Measurements from ENCODE around the gene ZC3H18.

GRCh38 chr16:88595921-88596320, 25.7 kb downstream of the ZC3H18 start:
- no peak for TF ChIP-seq POLR2A (IDR thresholded peaks at IDR 0.05; ENCODE audit: low read depth, low read length)
- TF ChIP-seq TAF1 (IDR thresholded peaks at IDR 0.05; ENCODE audit: borderline replicate concordance, low read depth, low read length) = no peak

Measured in GM12892 (cell line).